ENCODE data around the gene GLIS1. TPM values are rescaled to one million over a fixed set of nuclear protein-coding genes. Genes with fewer than 3 reads are reported as not detected.

Gene GLIS1
- total and polyA plus RNA-seq, 7 donors, result 0.03 to 0.40 (median 0.15) TPM

- H3K4me1 ChIP-seq, result no peaks in the 10 kb centered on the region
- no peak for ATAC-seq
- no peaks in the 10 kb centered on the region for H3K9me3 ChIP-seq
- no peaks in the 10 kb centered on the region for H3K27me3 ChIP-seq (ENCODE audit: insufficient read depth in 3 of 3, low read length in 2 of 3)
- no peak overlapping the region for H3K4me3 ChIP-seq
- intact Hi-C loops (cut with DNase I), result no loop called here
- no peak for TF ChIP-seq CTCF (IDR thresholded peaks at IDR 0.05)
- no peaks in the 10 kb centered on the region for H3K36me3 ChIP-seq (ENCODE audit: insufficient read depth in 1 of 2, low read depth in 1 of 2)
- DNase-seq, result no peak
- WGBS, 3 donors, result 88 to 93% (median 91%) methylated on average over 6 of the region's 6 CpGs
- H3K27ac ChIP-seq, result no peak overlapping the region
These were observed 220.2 kb downstream of the GLIS1 start for GRCh38 chr1:53518775-53519174.

GRCh38 chr1:53517821-53518352 is 221.1 kb downstream of the GLIS1 start:
- no peak overlapping the region for H3K4me3 ChIP-seq
- ATAC-seq, result no peak
- intact Hi-C loops (cut with DNase I), result no loop called here
- WGBS, 3 donors, result 86 to 89% (median 87%) methylated on average over 19 of the region's 19 CpGs
- H3K9me3 ChIP-seq, result no peaks in the 10 kb centered on the region
- no peaks in the 10 kb centered on the region for H3K36me3 ChIP-seq (ENCODE audit: insufficient read depth in 1 of 2, low read depth in 1 of 2)
- H3K27ac ChIP-seq, result no peak overlapping the region
- no peak for TF ChIP-seq CTCF (IDR thresholded peaks at IDR 0.05)
- DNase-seq, result no peak
- no peaks in the 10 kb centered on the region for H3K4me1 ChIP-seq
- H3K27me3 ChIP-seq (ENCODE audit: insufficient read depth in 3 of 3, low read length in 2 of 3), result no peaks in the 10 kb centered on the region

DNA sequence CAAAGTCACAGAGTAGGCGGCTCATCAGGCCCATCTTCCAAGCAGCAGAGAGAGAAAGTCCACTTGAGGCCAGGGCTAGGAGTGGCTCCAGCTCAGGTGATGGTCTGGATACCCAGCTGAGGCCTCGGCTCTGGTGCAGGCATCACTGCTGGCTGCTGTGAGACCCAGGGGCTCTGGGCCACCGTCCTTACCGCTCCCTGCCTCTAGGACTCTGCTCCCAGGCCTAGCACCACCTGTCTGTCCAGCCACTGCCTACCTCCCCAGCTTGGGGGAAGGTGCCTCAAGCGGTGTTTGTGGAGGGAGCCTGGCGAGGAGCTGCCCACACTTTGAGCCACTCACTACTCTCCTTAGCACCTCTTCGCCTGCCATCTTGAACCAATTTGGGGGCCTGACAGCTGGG is 221.9 kb downstream of the GLIS1 start:
- no peak overlapping the region for H3K4me3 ChIP-seq
- H3K27me3 ChIP-seq (ENCODE audit: insufficient read depth in 3 of 3, low read length in 2 of 3), result no peaks in the 10 kb centered on the region
- whole genome bisulfite sequencing, 3 donors, result 96 to 100% (median 98%) methylated on average over 7 of the region's 7 CpGs
- H3K36me3 ChIP-seq (ENCODE audit: insufficient read depth in 1 of 2, low read depth in 1 of 2), result no peaks in the 10 kb centered on the region
- H3K4me1 ChIP-seq, result no peaks in the 10 kb centered on the region
- DNase-seq (no peak), ATAC-seq (no peak)
- no peak overlapping the region for H3K27ac ChIP-seq
- TF ChIP-seq CTCF (IDR thresholded peaks at IDR 0.05), result no peak
- H3K9me3 ChIP-seq, result no peaks in the 10 kb centered on the region
- intact Hi-C loops (cut with DNase I), result no loop called here

DNA sequence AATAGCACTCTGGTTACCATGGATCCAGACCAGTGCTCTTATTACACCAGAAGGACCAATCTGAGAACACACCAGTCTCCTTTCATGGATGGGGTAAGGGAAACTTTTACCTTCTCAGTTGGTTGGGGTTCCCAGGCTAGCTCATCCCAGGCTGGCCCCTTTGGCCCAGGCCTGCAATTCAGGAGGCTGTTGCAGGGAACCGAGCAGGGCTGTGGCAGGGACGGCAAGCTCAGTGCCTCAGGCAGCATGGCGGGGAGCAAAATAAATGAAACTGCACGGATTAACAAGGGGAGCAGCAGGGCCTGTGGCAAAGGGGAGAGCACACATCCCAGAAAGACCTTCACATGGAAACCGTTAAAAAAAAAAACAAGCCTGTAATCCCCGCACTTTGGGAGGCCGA is 222.8 kb downstream of the GLIS1 start:
- H3K36me3 ChIP-seq (ENCODE audit: insufficient read depth in 1 of 2, low read depth in 1 of 2), result no peaks in the 10 kb centered on the region
- ATAC-seq (no peak), DNase-seq (no peak)
- H3K27ac ChIP-seq, result no peak overlapping the region
- TF ChIP-seq CTCF (IDR thresholded peaks at IDR 0.05), result no peak
- no peaks in the 10 kb centered on the region for H3K4me1 ChIP-seq
- WGBS, 3 donors, result 97 to 98% (median 97%) methylated on average over 7 of the region's 7 CpGs
- no peaks in the 10 kb centered on the region for H3K9me3 ChIP-seq
- H3K4me3 ChIP-seq, result no peak overlapping the region
- H3K27me3 ChIP-seq (ENCODE audit: insufficient read depth in 3 of 3, low read length in 2 of 3), result no peaks in the 10 kb centered on the region
- intact Hi-C loops (cut with DNase I), result no loop called here

- Histone ChIP-seq H3K9me3 (no peaks in the 10 kb centered on the region), H3K36me3 (ENCODE audit: insufficient read depth in 1 of 2, low read depth in 1 of 2) (no peaks in the 10 kb centered on the region), H3K27ac (no peak overlapping the region), H3K4me3 (no peak overlapping the region), H3K4me1 (no peaks in the 10 kb centered on the region), H3K27me3 (ENCODE audit: insufficient read depth in 3 of 3, low read length in 2 of 3) (no peaks in the 10 kb centered on the region)
- intact Hi-C loops (cut with DNase I), result no loop called here
- no peak for TF ChIP-seq CTCF (IDR thresholded peaks at IDR 0.05)
- DNase-seq (no peak), ATAC-seq (no peak)
- 87 to 93% (median 93%) methylated on average over 10 of the region's 10 CpGs for WGBS, 3 donors
These were observed 224.5 kb downstream of the GLIS1 start for GRCh38 chr1:53514436-53514835.
